ENCODE measurements around the gene MRPL32.

GRCh38 chr7:42915356-42915755, 16.8 kb upstream of the MRPL32 start:
- no peak for TF ChIP-seq POLR2AphosphoS5 (IDR thresholded peaks at IDR 0.05; ENCODE audit: low read depth, low read length)
- no peak for TF ChIP-seq TAF1 (IDR thresholded peaks at IDR 0.05; ENCODE audit: borderline replicate concordance, insufficient read depth, low read length)
- TF ChIP-seq, protein P1, sequence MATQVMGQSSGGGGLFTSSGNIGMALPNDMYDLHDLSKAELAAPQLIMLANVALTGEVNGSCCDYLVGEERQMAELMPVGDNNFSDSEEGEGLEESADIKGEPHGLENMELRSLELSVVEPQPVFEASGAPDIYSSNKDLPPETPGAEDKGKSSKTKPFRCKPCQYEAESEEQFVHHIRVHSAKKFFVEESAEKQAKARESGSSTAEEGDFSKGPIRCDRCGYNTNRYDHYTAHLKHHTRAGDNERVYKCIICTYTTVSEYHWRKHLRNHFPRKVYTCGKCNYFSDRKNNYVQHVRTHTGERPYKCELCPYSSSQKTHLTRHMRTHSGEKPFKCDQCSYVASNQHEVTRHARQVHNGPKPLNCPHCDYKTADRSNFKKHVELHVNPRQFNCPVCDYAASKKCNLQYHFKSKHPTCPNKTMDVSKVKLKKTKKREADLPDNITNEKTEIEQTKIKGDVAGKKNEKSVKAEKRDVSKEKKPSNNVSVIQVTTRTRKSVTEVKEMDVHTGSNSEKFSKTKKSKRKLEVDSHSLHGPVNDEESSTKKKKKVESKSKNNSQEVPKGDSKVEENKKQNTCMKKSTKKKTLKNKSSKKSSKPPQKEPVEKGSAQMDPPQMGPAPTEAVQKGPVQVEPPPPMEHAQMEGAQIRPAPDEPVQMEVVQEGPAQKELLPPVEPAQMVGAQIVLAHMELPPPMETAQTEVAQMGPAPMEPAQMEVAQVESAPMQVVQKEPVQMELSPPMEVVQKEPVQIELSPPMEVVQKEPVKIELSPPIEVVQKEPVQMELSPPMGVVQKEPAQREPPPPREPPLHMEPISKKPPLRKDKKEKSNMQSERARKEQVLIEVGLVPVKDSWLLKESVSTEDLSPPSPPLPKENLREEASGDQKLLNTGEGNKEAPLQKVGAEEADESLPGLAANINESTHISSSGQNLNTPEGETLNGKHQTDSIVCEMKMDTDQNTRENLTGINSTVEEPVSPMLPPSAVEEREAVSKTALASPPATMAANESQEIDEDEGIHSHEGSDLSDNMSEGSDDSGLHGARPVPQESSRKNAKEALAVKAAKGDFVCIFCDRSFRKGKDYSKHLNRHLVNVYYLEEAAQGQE (IDR thresholded peaks at IDR 0.05; ENCODE audit: insufficient read depth in 1 of 2, low read depth in 2 of 2, low read length in 2 of 2) = no peak
